Activated T-helper 9 cell treated with anti-CD3 and anti-CD28 coated beads, Interleukin-2, amount 50 U/mL, for 16 hours (primary cell): ENCODE results near the gene ZNF586.
"Not testable (repeated sequence)": the region's sequence is repeated elsewhere in the genome, so short reads cannot be mapped to it uniquely, and the experiment has no call there.

ENCODE experiments used
- DNase-seq: peaks from one replicate; pipeline ENCODE4 v3.0.0-alpha.2; 2020; ENCODE audit warnings: low read depth

ZNF586 gene

GRCh38 chr19:57823608-57824007 lies 54.1 kb downstream of the ZNF586 start:
- not testable (repeated sequence) for DNase-seq

GRCh38 chr19:57825511-57825910 lies 56.0 kb downstream of the ZNF586 start:
- DNase-seq = no peak

GRCh38 chr19:57829316-57829715 lies 59.8 kb downstream of the ZNF586 start:
- no peak for DNase-seq

GRCh38 chr19:57830071-57830602 lies 60.7 kb downstream of the ZNF586 start, which contains the start of gene ZNF587B:
ZNF587B (plus strand) TSS chr19:57830299; CDS start chr19:57830529, 230 bp downstream.
- DNase-seq = no peak
